Renal cortex interstitium (tissue), 11 donors: ENCODE data around the gene COL2A1. TPM values are rescaled to one million over a fixed set of nuclear protein-coding genes. Genes with fewer than 3 reads are reported as not detected.

Experiments used
- DNase-seq, 11 donors: peaks; one replicate each; pipeline ENCODE4 v3.0.0-alpha.2; 2013; ENCODE audit warnings: low read depth in 9 of 11, low spot score in 4 of 11; ENCODE audit errors: extremely low read depth in 1 of 11
- polyA plus RNA-seq, 3 donors: library from polyadenylated mRNA; unstranded; fragments of 120-200 nt; gene quantifications; one replicate each; pipeline ENCODE4 v1.2.1, GENCODE V29; 2013; ENCODE audit not compliant: insufficient read length in 3 of 3

Gene COL2A1
- polyA plus RNA-seq, 3 donors = 44.9 to 62.7 (median 46.4) TPM

- DNase-seq = no peak
Measured at GRCh38 chr12:48019639-48020265, 15.5 kb upstream of the COL2A1 start.

- DNase-seq = no peak
Measured at GRCh38 chr12:48018618-48018995, 14.3 kb upstream of the COL2A1 start.

- DNase-seq = no peak
Measured at GRCh38 chr12:48017921-48018617, 13.8 kb upstream of the COL2A1 start.

GRCh38 chr12:48017496-48017895 is 13.2 kb upstream of the COL2A1 start:
- no peak for DNase-seq

GRCh38 chr12:48016373-48017020 is 12.2 kb upstream of the COL2A1 start:
- no peak for DNase-seq

GRCh38 chr12:48015954-48016353 is 11.7 kb upstream of the COL2A1 start:
- DNase-seq = no peak

GRCh38 chr12:48015129-48015528 is 10.9 kb upstream of the COL2A1 start:
- DNase-seq = no peak

GRCh38 chr12:48013287-48013686 is 9.0 kb upstream of the COL2A1 start:
- DNase-seq = no peak

- DNase-seq = no peak
Measured at GRCh38 chr12:48012070-48012469, 7.8 kb upstream of the COL2A1 start.

GRCh38 chr12:48010366-48010970 is 6.2 kb upstream of the COL2A1 start:
- no peak for DNase-seq

GRCh38 chr12:48009471-48009870 is 5.2 kb upstream of the COL2A1 start:
- DNase-seq = no peak

- no peak for DNase-seq
Measured at GRCh38 chr12:48008950-48009349, 4.7 kb upstream of the COL2A1 start.

GRCh38 chr12:48008349-48008748 is 4.1 kb upstream of the COL2A1 start:
- no peak for DNase-seq

GRCh38 chr12:48007206-48007605 is 2.9 kb upstream of the COL2A1 start:
- DNase-seq = no peak

- DNase-seq = no peak
Measured at GRCh38 chr12:48005750-48006021, 1.4 kb upstream of the COL2A1 start.

- no peak for DNase-seq
Measured at GRCh38 chr12:48005001-48005749, 899 bp upstream of the COL2A1 start.

GRCh38 chr12:48003226-48004052 is 837 bp downstream of the COL2A1 start:
- DNase-seq = no peak

GRCh38 chr12:48002773-48003218 is 1.5 kb downstream of the COL2A1 start:
- peak in 1 of 11 donors; percentile 58 for DNase-seq

GRCh38 chr12:48002414-48002730 is 1.9 kb downstream of the COL2A1 start:
- DNase-seq = peak in 1 of 11 donors; percentile 8
